ENCODE results near the gene ZNF468. TPM values are rescaled to one million over a fixed set of nuclear protein-coding genes. Genes with fewer than 3 reads are reported as not detected.

Gene ZNF468
- total RNA-seq, 1 donor from 2014 or later: 11.5 TPM

DNA sequence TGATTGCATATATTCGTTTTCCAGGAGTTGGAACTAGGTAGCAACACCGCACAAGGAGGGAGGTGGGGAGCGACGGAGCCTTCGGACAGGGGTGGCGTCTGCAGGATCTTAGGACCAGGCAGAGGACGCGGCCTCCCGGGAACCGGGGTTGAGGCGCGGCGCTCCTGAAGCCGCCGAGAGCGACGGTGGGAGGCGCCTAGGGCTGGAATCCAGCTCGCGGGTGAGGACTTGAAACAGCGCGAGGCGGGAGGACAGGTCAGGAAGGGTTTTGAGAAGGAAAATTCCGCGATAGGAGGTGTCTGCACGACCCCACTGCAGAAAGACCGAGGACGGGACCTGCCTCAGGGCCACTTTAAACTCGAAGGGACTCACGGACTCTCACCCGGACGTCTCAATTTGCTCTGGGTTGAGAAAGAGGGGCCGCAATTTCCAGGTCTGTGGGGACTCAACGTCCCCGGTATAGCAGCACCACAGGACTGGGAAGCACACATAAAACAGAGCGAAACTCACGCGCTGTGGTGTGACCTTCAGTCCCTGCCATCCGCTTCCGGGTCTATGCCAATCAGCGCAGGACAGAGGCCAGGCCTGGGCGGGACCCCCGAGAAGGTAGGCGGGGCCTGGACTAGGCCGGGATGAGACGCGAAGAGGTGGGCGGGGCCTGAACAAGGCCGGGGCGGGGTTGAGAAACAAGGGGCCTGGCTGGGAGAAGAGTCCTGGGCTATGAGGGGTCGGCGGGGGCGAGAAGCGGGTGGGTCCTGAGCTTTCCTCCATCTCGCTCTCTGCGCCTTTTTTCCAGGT is 39.9 kb upstream of the ZNF468 start, which contains the start of gene ZNF320:
Gene ZNF320, minus strand, starts transcription at position 498 of the 798 bp plus-strand sequence. CDS start 7,380 bp downstream, outside the sequence.
- H3K27me3 Mint-ChIP-seq (ENCODE audit: low read depth): no peaks in the 10 kb centered on the region
- TF ChIP-seq, protein P1, sequence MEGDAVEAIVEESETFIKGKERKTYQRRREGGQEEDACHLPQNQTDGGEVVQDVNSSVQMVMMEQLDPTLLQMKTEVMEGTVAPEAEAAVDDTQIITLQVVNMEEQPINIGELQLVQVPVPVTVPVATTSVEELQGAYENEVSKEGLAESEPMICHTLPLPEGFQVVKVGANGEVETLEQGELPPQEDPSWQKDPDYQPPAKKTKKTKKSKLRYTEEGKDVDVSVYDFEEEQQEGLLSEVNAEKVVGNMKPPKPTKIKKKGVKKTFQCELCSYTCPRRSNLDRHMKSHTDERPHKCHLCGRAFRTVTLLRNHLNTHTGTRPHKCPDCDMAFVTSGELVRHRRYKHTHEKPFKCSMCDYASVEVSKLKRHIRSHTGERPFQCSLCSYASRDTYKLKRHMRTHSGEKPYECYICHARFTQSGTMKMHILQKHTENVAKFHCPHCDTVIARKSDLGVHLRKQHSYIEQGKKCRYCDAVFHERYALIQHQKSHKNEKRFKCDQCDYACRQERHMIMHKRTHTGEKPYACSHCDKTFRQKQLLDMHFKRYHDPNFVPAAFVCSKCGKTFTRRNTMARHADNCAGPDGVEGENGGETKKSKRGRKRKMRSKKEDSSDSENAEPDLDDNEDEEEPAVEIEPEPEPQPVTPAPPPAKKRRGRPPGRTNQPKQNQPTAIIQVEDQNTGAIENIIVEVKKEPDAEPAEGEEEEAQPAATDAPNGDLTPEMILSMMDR (IDR thresholded peaks at IDR 0.05): no peak
- no peaks in the 10 kb centered on the region for H3K9me3 Mint-ChIP-seq (ENCODE audit: low read depth)
- peak; percentile 98 for DNase-seq (ENCODE audit: low spot score)
- H3K4me1 Mint-ChIP-seq (ENCODE audit: low read depth): peaks cover 30% of the 10 kb centered on the region
- peak within 1 kb of the TSS; percentile 96 for H3K27ac Mint-ChIP-seq (ENCODE audit: unreplicated experiment)
- H3K36me3 Mint-ChIP-seq (ENCODE audit: low read depth): peaks cover 12% of the 10 kb centered on the region
- peak within 1 kb of the TSS; percentile 88 for H3K4me3 Mint-ChIP-seq (ENCODE audit: unreplicated experiment)

DNA sequence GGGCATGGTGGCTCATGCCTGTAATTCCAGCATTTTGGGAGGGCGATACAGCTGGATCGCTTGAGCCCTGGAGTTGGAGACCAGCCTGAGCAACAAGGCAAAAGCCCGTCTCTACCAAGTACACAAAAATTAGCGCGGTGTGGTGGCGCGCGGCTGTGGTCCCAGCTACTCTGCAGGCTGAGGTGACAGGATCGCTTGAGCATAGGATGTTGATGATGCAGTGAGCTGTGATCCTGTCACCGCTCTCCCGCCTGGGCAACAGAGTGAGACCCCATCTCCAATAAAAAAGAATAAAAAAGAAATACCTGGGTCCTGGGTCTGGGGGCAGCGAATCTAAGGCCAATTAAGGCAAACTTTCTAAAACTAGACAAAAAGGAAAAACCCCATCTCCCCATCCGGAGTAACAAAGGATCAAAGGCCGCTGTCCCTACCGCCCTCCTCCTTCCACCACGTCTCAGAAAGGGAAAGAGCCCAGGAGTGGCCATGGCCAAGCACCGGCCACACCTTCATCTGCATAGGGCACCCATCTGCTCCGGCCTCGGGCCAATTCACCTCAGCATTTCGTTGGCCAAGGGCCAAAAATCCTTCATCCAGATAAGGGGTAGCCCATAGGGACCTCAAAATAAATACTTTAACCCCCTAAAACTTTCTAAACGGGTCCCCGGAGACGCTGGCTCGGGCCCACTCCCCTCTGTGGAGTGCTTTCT is 39.2 kb upstream of the ZNF468 start:
- Mint-ChIP-seq H3K4me1 (ENCODE audit: low read depth) (peaks cover 30% of the 10 kb centered on the region), H3K9me3 (ENCODE audit: low read depth) (no peaks in the 10 kb centered on the region), H3K4me3 (ENCODE audit: unreplicated experiment) (peak overlapping the region; percentile 88), H3K27me3 (ENCODE audit: low read depth) (no peaks in the 10 kb centered on the region), H3K36me3 (ENCODE audit: low read depth) (peaks cover 15% of the 10 kb centered on the region), H3K27ac (ENCODE audit: unreplicated experiment) (peak overlapping the region; percentile 96)
- TF ChIP-seq, protein P1 (IDR thresholded peaks at IDR 0.05): no peak
- no peak for DNase-seq (ENCODE audit: low spot score)

GRCh38 chr19:52891336-52891735 is 33.9 kb upstream of the ZNF468 start:
- no peak overlapping the region for H3K4me3 Mint-ChIP-seq (ENCODE audit: unreplicated experiment)
- H3K4me1 Mint-ChIP-seq (ENCODE audit: low read depth): peaks cover 8% of the 10 kb centered on the region
- no peaks in the 10 kb centered on the region for H3K27me3 Mint-ChIP-seq (ENCODE audit: low read depth)
- no peak for DNase-seq (ENCODE audit: low spot score)
- TF ChIP-seq, protein P1 (IDR thresholded peaks at IDR 0.05): no peak
- H3K27ac Mint-ChIP-seq (ENCODE audit: unreplicated experiment): no peak overlapping the region
- H3K9me3 Mint-ChIP-seq (ENCODE audit: low read depth): peaks cover 5% of the 10 kb centered on the region
- peaks cover 55% of the 10 kb centered on the region for H3K36me3 Mint-ChIP-seq (ENCODE audit: low read depth)

DNA sequence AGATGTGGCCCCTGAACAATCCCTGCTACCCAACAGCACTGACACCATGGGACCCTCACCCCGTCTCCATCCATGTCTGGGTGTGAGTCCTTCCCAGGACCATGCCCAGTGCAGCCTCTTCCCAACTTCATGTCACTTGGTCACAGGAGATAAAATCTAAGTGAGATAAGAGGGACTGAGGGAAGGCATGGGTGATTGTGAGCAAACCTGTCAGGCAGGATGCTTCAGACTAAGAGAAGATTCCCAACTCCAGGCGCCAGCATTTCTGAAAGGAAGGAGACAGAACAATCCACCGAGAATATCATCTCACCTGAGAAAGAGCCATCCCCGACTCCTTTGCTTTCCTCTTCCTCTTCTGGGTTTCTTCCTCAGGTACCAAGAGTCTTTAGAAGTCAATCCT is 32.5 kb upstream of the ZNF468 start:
- peaks cover 62% of the 10 kb centered on the region for H3K36me3 Mint-ChIP-seq (ENCODE audit: low read depth)
- no peak overlapping the region for H3K27ac Mint-ChIP-seq (ENCODE audit: unreplicated experiment)
- peaks cover 7% of the 10 kb centered on the region for H3K4me1 Mint-ChIP-seq (ENCODE audit: low read depth)
- H3K4me3 Mint-ChIP-seq (ENCODE audit: unreplicated experiment): no peak overlapping the region
- TF ChIP-seq, protein P1 (IDR thresholded peaks at IDR 0.05): no peak
- DNase-seq (ENCODE audit: low spot score): no peak
- H3K9me3 Mint-ChIP-seq (ENCODE audit: low read depth): peaks cover 6% of the 10 kb centered on the region
- H3K27me3 Mint-ChIP-seq (ENCODE audit: low read depth): no peaks in the 10 kb centered on the region

DNA sequence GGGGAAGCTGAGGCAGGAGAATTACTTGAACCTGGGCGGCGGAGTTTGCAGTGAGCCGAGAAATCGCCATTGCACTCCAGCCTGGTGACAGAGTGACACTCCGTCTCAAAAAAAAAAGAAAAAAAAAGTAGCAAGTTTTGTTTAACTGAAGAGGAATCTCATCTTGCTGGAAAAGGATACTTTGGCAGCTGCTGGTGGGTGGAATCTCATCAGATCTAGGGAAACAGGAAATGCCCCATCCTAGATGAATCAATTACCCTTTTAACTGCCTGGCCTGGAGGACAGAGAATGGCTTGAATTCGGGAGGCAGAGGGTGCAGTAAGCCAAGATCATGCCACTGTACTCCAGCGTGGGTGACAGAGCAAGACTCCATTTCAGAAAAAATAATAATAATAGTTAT is 31.7 kb upstream of the ZNF468 start:
- Mint-ChIP-seq H3K27me3 (ENCODE audit: low read depth) (no peaks in the 10 kb centered on the region), H3K36me3 (ENCODE audit: low read depth) (peaks cover 70% of the 10 kb centered on the region), H3K27ac (ENCODE audit: unreplicated experiment) (no peak overlapping the region), H3K4me1 (ENCODE audit: low read depth) (peaks cover 4% of the 10 kb centered on the region), H3K4me3 (ENCODE audit: unreplicated experiment) (no peak overlapping the region), H3K9me3 (ENCODE audit: low read depth) (peaks cover 8% of the 10 kb centered on the region)
- TF ChIP-seq, protein P1 (IDR thresholded peaks at IDR 0.05): no peak
- DNase-seq (ENCODE audit: low spot score): no peak

All from chondrocyte (in vitro differentiated cells).